GM11168 (cell line): ENCODE data around the gene DIS3L2.
"Not testable (repeated sequence)": the region's sequence is repeated elsewhere in the genome, so short reads cannot be mapped to it uniquely, and the experiment has no call there.

Experiments used
- in situ Hi-C: fragments of 300-500 bp; cut with MboI; formaldehyde crosslinking; loops from one replicate; pipeline ENCODE4 v1.12.0; 2022; ENCODE audit warnings: low sequenced_read_pairs; ENCODE audit not compliant: unreplicated experiment

DIS3L2 gene

GRCh38 chr2:232323967-232324366 is 362.5 kb downstream of the DIS3L2 start:
- in situ Hi-C loops: loop anchor here (5.0 kb wide), 1 partner anchor 108 kb away; no protein-coding TSS in a partner anchor

- in situ Hi-C loops: loop anchor here (5.0 kb wide), 1 partner anchor 108 kb away; no protein-coding TSS in a partner anchor
Observed at GRCh38 chr2:232324778-232325177, 363.3 kb downstream of the DIS3L2 start.

- in situ Hi-C loops: no loop called here
Observed at GRCh38 chr2:232325324-232326273, 364.1 kb downstream of the DIS3L2 start.

- in situ Hi-C loops: not testable (repeated sequence)
Observed at GRCh38 chr2:232326274-232327104, 365.0 kb downstream of the DIS3L2 start.

- in situ Hi-C loops: no loop called here
Observed at GRCh38 chr2:232327105-232328031, 365.9 kb downstream of the DIS3L2 start.

GRCh38 chr2:232328032-232328422 is 366.5 kb downstream of the DIS3L2 start:
- in situ Hi-C loops: no loop called here

- in situ Hi-C loops: no loop called here
Observed at GRCh38 chr2:232328516-232329460, 367.3 kb downstream of the DIS3L2 start.

- in situ Hi-C loops: no loop called here
Observed at GRCh38 chr2:232329716-232330067, 368.2 kb downstream of the DIS3L2 start.

GRCh38 chr2:232330068-232330999 is 368.8 kb downstream of the DIS3L2 start:
- in situ Hi-C loops: no loop called here

- in situ Hi-C loops: not testable (repeated sequence)
Observed at GRCh38 chr2:232331061-232331460, 369.5 kb downstream of the DIS3L2 start.

GRCh38 chr2:232331641-232332040 is 370.1 kb downstream of the DIS3L2 start:
- in situ Hi-C loops: not testable (repeated sequence)

- in situ Hi-C loops: not testable (repeated sequence)
Observed at GRCh38 chr2:232332244-232332939, 370.9 kb downstream of the DIS3L2 start.

GRCh38 chr2:232332940-232333259 is 371.4 kb downstream of the DIS3L2 start:
- in situ Hi-C loops: no loop called here

- in situ Hi-C loops: no loop called here
Observed at GRCh38 chr2:232333361-232334135, 372.0 kb downstream of the DIS3L2 start.

GRCh38 chr2:232334136-232334884 is 372.8 kb downstream of the DIS3L2 start:
- in situ Hi-C loops: not testable (repeated sequence)

GRCh38 chr2:232334885-232335205 is 373.3 kb downstream of the DIS3L2 start:
- in situ Hi-C loops: not testable (repeated sequence)
